Fibroblast of skin of abdomen (primary cell): ENCODE results near the gene CCDC85A.
A peak's percentile ranks its signal among the peaks of the same experiment; 100 is the strongest.

Source experiments
- DNase-seq: peaks from one replicate; pipeline ENCODE4 v3.0.0-alpha.2; 2013

The CCDC85A gene

GRCh38 chr2:56309626-56310170 lies 125.9 kb downstream of the CCDC85A start:
- DNase-seq = no peak

- no peak for DNase-seq
Measured at GRCh38 chr2:56313500-56313921, 129.7 kb downstream of the CCDC85A start.

GRCh38 chr2:56314371-56314770 lies 130.6 kb downstream of the CCDC85A start:
- DNase-seq = no peak

GRCh38 chr2:56314796-56315195 lies 131.0 kb downstream of the CCDC85A start:
- DNase-seq = no peak

- peak; percentile 46 for DNase-seq
Measured at GRCh38 chr2:56315376-56315775, 131.6 kb downstream of the CCDC85A start.

- DNase-seq = no peak
Measured at GRCh38 chr2:56316011-56316410, 132.2 kb downstream of the CCDC85A start.

- no peak for DNase-seq
Measured at GRCh38 chr2:56318147-56318546, 134.4 kb downstream of the CCDC85A start.

- no peak for DNase-seq
Measured at GRCh38 chr2:56325661-56326345, 142.0 kb downstream of the CCDC85A start.

- no peak for DNase-seq
Measured at GRCh38 chr2:56326346-56326741, 142.6 kb downstream of the CCDC85A start.

- no peak for DNase-seq
Measured at GRCh38 chr2:56331810-56332209, 148.0 kb downstream of the CCDC85A start.

- DNase-seq = no peak
Measured at GRCh38 chr2:56333812-56334485, 150.2 kb downstream of the CCDC85A start.

GRCh38 chr2:56334622-56335021 lies 150.8 kb downstream of the CCDC85A start:
- peak; percentile 46 for DNase-seq

- DNase-seq = peak; percentile 29
Measured at GRCh38 chr2:56335101-56335500, 151.3 kb downstream of the CCDC85A start.

GRCh38 chr2:56337342-56337741 lies 153.6 kb downstream of the CCDC85A start:
- no peak for DNase-seq

- DNase-seq = no peak
Measured at GRCh38 chr2:56338232-56338631, 154.4 kb downstream of the CCDC85A start.

GRCh38 chr2:56344771-56345170 lies 161.0 kb downstream of the CCDC85A start:
- DNase-seq = no peak

- no peak for DNase-seq
Measured at GRCh38 chr2:56347881-56348280, 164.1 kb downstream of the CCDC85A start.

GRCh38 chr2:56348392-56349210 lies 164.8 kb downstream of the CCDC85A start:
- DNase-seq = no peak

GRCh38 chr2:56357655-56358295 lies 174.0 kb downstream of the CCDC85A start:
- DNase-seq = peak; percentile 46

GRCh38 chr2:56361844-56362243 lies 178.1 kb downstream of the CCDC85A start:
- no peak for DNase-seq

- DNase-seq = no peak
Measured at GRCh38 chr2:56364902-56365301, 181.1 kb downstream of the CCDC85A start.

GRCh38 chr2:56369316-56369715 lies 185.5 kb downstream of the CCDC85A start:
- DNase-seq = peak; percentile 45
